ENCODE results near the gene FGG. TPM values are rescaled to one million over a fixed set of nuclear protein-coding genes. Genes with fewer than 3 reads are reported as not detected.

FGG gene
- total and polyA plus RNA-seq, 10 of the 15 experiments (the other 5 are each of a cell fraction or from before 2014, with no cell fraction given): 1.8 TPM; not detected in 9

GRCh38 chr4:154606728-154607723 lies 5.4 kb downstream of the FGG start:
- WGBS (ENCODE audit: insufficient coverage, insufficient replicate concordance, low lambda C conversion rate, missing lambda C conversion rate): 24% methylated on average over 6 of the region's 6 CpGs

More at GRCh38 chr4:154606728-154607723, 5.4 kb downstream of the FGG start:
- no peaks in the 10 kb centered on the region for H3K27me3 ChIP-seq (replicated peaks in 1 of 2; ENCODE audit: control insufficient read depth in 2 of 2, insufficient read depth in 2 of 2, low read length in 1 of 2)
- no peaks in the 10 kb centered on the region for H3K79me2 ChIP-seq (ENCODE audit: control insufficient read depth, insufficient read depth, low read length)
- RAD21 ChIA-PET (ENCODE audit: unreplicated experiment): no interaction called here
- H3K27ac ChIP-seq (ENCODE audit: control insufficient read depth, insufficient read depth): no peak overlapping the region
- H3K9ac ChIP-seq (ENCODE audit: control insufficient read depth, insufficient read depth, low read length): no peak overlapping the region
- no peaks in the 10 kb centered on the region for H4K20me1 ChIP-seq (ENCODE audit: control insufficient read depth, insufficient read depth)
- H3K4me1 ChIP-seq (ENCODE audit: control insufficient read depth, insufficient read depth, low read length): no peaks in the 10 kb centered on the region
- intact Hi-C loops (cut with micrococcal nuclease; ENCODE audit: unreplicated experiment): no loop called here
- DNase-seq (ENCODE audit: low read depth, low spot score): no peak
- SMC1A ChIA-PET (ENCODE audit: uncharacterized antibody, unreplicated experiment): interaction anchor here (0.7 kb wide), 1 partner anchor 13 kb away, joined by 3 read pairs; no protein-coding TSS in a partner anchor
- H2AFZ ChIP-seq (ENCODE audit: control insufficient read depth, low read depth, low read length): no peak overlapping the region
- TF ChIP-seq ZNF217 (IDR thresholded peaks at IDR 0.05): no peak
- no peak for TF ChIP-seq USF1 (IDR thresholded peaks at IDR 0.05; ENCODE audit: borderline replicate concordance, extremely low read length, insufficient read depth, low read depth, low read length)
- no peak for TF ChIP-seq CBFB (IDR thresholded peaks at IDR 0.05; ENCODE audit: low read depth)
- no peak for TF ChIP-seq KLF5 (IDR thresholded peaks at IDR 0.05; ENCODE audit: partially characterized antibody)
- TF ChIP-seq NR2C2 (IDR thresholded peaks at IDR 0.05; ENCODE audit: borderline replicate concordance, control insufficient read depth, insufficient read length, low read depth): no peak
- TF ChIP-seq CHD1 (IDR thresholded peaks at IDR 0.05; ENCODE audit: low read depth, low read length): no peak
- no peak for TF ChIP-seq ZZZ3 (IDR thresholded peaks at IDR 0.05; ENCODE audit: control insufficient read depth, insufficient read length, low read depth)
- TF ChIP-seq EED (IDR thresholded peaks at IDR 0.05; ENCODE audit: low read depth): no peak
- no peak for TF ChIP-seq SMARCA5 (IDR thresholded peaks at IDR 0.05)
- TF ChIP-seq ZNF24 (IDR thresholded peaks at IDR 0.05): no peak
- TF ChIP-seq CHD2 (IDR thresholded peaks at IDR 0.05; ENCODE audit: borderline replicate concordance, low read depth, low read length): no peak
- TF ChIP-seq ELK1 (IDR thresholded peaks at IDR 0.05; ENCODE audit: low read depth, low read length): no peak
- no peak for TF ChIP-seq ZBTB4 (CRISPR knock-in tag; IDR thresholded peaks at IDR 0.05)
- no peak for TF ChIP-seq RB1 (IDR thresholded peaks at IDR 0.05; ENCODE audit: borderline replicate concordance)
- no peak for TF ChIP-seq GATAD2B (conservative IDR thresholded peaks at IDR 0.05; ENCODE audit: low read depth)
- no peak for TF ChIP-seq PAX8 (IDR thresholded peaks at IDR 0.05)
- TF ChIP-seq SP1 (IDR thresholded peaks at IDR 0.05; ENCODE audit: low read depth, low read length): no peak
- no peak overlapping the region for H3K4me3 ChIP-seq
- POLR2A ChIA-PET: no interaction called here
- CTCF ChIA-PET: interaction anchor here (1.0 to 1.6 kb wide), 2 partner anchors 12 to 13 kb away, joined by 3 to 7 read pairs; no protein-coding TSS in a partner anchor
- in situ Hi-C loops (cut with MboI): no loop called here
- no peak for FAIRE-seq
- ATAC-seq: no peak
- no peaks in the 10 kb centered on the region for H3K36me3 ChIP-seq (ENCODE audit: control insufficient read depth in 2 of 2, insufficient read depth in 2 of 2, low read length in 1 of 2)
- H3K9me3 ChIP-seq (replicated peaks; ENCODE audit: control insufficient read depth, insufficient read depth, low read length): no peaks in the 10 kb centered on the region
- BruUV-seq (replicated peaks): no TSS peak
- no peak overlapping the region for H3K4me2 ChIP-seq (ENCODE audit: control insufficient read depth, insufficient read depth)

Data from GM12878 (cell line).